ENCODE results near the gene RBPMS2. TPM values are rescaled to one million over a fixed set of nuclear protein-coding genes. Genes with fewer than 3 reads are reported as not detected.

The RBPMS2 gene
- total and polyA plus RNA-seq, 2 donors (not counting 3 experiments of a cell fraction or from before 2014, with no cell fraction given) = 2.3 to 7.8 TPM

DNA sequence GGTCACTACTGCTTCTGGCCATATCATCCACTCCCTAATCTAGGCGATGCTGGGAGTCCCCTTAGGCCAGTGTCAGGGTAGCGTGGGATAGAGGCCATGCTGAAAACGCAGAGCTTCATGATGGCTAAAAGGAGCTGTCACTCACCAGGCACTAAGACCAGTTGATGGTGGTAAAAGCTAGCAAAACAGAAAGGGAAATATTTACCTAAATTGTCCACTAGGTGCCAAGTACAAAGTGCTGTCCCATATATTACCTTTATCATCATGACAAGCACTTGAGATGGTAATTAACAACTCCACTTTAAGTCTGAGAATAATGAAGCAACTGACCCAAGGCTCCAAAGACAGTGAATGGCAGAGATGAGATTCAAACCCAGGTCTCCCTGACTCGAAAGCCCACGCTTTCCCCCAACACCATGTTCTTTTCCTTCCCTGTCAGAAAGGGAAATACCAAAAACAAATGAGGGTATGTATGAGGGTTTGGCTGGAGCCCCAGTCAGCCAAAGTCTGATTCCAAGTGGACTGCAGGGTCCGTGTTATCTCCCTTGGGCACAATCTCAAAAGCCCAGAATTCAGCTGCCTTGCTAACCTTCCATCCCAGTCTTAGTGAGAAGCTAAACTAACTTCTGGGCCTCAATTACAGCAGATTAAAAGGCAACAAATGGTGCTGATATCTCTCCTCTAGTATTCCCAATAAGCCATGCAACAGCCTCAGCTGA is 84.7 kb downstream of the RBPMS2 start:
- no peaks in the 10 kb centered on the region for H3K9me1 ChIP-seq (replicated peaks; ENCODE audit: control insufficient read depth, extremely low read depth, insufficient read depth, low read length)
- TF ChIP-seq POLR2AphosphoS5 (IDR thresholded peaks at IDR 0.05; ENCODE audit: insufficient read depth, low read depth, low read length) (no peak), CTCF (IDR thresholded peaks at IDR 0.05; ENCODE audit: extremely low read depth in 1 of 2, insufficient read depth in 1 of 2, low read depth in 1 of 2, low read length in 2 of 2) (no peak), POLR2A (IDR thresholded peaks at IDR 0.05; ENCODE audit: low read depth, low read length) (no peak), EZH2 (IDR thresholded peaks at IDR 0.05; ENCODE audit: borderline replicate concordance, low read depth, low read length, severe bottlenecking) (no peak), MYC (IDR thresholded peaks at IDR 0.05; ENCODE audit: low read depth, low read length) (no peak), GATA2 (IDR thresholded peaks at IDR 0.05; ENCODE audit: insufficient read depth, insufficient read length, low read depth, low read length) (no peak), MAX (IDR thresholded peaks at IDR 0.05; ENCODE audit: insufficient read depth, insufficient read length) (no peak), JUN (IDR thresholded peaks at IDR 0.05; ENCODE audit: borderline replicate concordance, insufficient read depth, insufficient read length, low read depth) (no peak), FOS (IDR thresholded peaks at IDR 0.05; ENCODE audit: borderline replicate concordance, insufficient read depth, low read length) (no peak)
- intact Hi-C loops (cut with micrococcal nuclease) (no loop called here), dilution Hi-C loops (cut with MboI; ENCODE audit: extremely low pct_ligation_motif_present, low sequenced_read_pairs) (no loop called here)
- peaks cover 19 to 50% of the 10 kb centered on the region in 2 experiments for H3K36me3 ChIP-seq (ENCODE audit: control insufficient read depth in 2 of 2, extremely low read depth in 1 of 2, insufficient read depth in 2 of 2, low read length in 2 of 2)
- H2AFZ ChIP-seq (ENCODE audit: low read depth, low read length) = no peak overlapping the region
- H3K9ac ChIP-seq (replicated peaks; ENCODE audit: extremely low read depth, insufficient read depth, low read length) = no peak overlapping the region
- H3K27ac ChIP-seq (ENCODE audit: insufficient read depth, low read depth, low read length) = no peak overlapping the region
- FAIRE-seq = no peak
- H4K20me1 ChIP-seq (replicated peaks; ENCODE audit: control insufficient read depth, extremely low read depth, insufficient read depth, low read length) = peaks cover 2% of the 10 kb centered on the region
- H3K79me2 ChIP-seq (ENCODE audit: control insufficient read depth, insufficient read depth, low read length) = peaks cover 12% of the 10 kb centered on the region
- BruUV-seq (replicated peaks) = no TSS peak
- no peak for DNase-seq (ENCODE audit: low read depth, low spot score)
- H3K27me3 ChIP-seq (ENCODE audit: control insufficient read depth in 2 of 2, insufficient read depth in 2 of 2, low read length in 2 of 2) = no peaks in the 10 kb centered on the region
- no peaks in the 10 kb centered on the region for H3K4me1 ChIP-seq (ENCODE audit: control insufficient read depth, extremely low read depth, insufficient read depth, low read length)
- ChIA-PET CTCF (interaction anchor here (1.2 to 13.8 kb wide), 4 partner anchors 9 to 39 kb away, joined by 5 to 446 read pairs (median 6); no protein-coding TSS in a partner anchor), POLR2A (no interaction called here)
- H3K4me2 ChIP-seq (ENCODE audit: insufficient read depth, low read length) = no peak overlapping the region
- H3K4me3 ChIP-seq (replicated peaks in 1 of 3; ENCODE audit: insufficient read depth in 1 of 3, low read depth in 1 of 3, low read length in 3 of 3) = no peak overlapping the region
- H3K9me3 ChIP-seq (replicated peaks; ENCODE audit: control insufficient read depth, insufficient read depth, low read length) = no peaks in the 10 kb centered on the region

Data from endothelial cell of umbilical vein (primary cell).